GM18858 (cell line): Measurements from ENCODE around the gene HDDC2.

ENCODE experiments used
- ATAC-seq: cut with Tn5 transposase; IDR thresholded peaks from one replicate; pipeline ENCODE4 v1.9.1; 2021; ENCODE audit not compliant: unreplicated experiment

HDDC2 gene

DNA sequence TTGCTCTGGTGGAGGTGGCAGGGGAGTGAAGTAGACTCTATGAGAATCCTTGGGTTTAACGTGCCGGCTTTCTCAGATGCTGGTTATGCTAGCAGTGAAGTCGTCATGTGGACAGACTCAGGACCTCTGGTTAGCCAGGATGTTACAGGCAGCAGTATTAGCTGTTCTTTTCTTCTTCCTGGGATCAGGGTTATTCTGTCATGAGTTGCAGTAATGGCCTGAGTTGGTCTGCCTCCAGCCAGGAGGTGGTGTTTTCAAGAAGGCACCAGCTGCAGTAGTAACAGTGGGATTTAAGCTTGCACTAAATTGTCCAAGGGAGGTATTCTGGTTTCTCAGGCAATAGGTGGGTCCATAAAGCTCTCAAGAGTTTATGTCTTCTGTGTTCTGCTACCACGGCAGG lies 56.7 kb downstream of the HDDC2 start:
- ATAC-seq, result no peak

DNA sequence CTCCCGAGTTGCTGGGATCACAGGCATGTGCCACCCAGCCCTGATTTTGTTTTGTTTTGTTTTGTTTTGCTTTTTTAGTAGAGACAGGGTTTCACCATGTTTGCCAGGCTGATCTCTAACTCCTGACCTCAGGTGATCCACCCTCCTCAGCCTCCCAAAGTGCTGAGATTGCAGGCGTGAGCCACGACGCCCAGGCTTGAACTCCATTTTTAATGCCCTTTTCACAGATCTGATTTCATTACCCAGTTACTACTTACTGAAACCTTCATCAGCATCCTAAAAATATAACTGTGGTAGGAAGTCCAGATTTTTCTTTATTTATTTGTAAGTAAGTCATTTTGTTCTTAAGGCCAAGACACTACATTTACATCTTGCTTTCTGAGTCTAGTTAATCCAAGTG lies 64.0 kb downstream of the HDDC2 start:
- no peak for ATAC-seq

DNA sequence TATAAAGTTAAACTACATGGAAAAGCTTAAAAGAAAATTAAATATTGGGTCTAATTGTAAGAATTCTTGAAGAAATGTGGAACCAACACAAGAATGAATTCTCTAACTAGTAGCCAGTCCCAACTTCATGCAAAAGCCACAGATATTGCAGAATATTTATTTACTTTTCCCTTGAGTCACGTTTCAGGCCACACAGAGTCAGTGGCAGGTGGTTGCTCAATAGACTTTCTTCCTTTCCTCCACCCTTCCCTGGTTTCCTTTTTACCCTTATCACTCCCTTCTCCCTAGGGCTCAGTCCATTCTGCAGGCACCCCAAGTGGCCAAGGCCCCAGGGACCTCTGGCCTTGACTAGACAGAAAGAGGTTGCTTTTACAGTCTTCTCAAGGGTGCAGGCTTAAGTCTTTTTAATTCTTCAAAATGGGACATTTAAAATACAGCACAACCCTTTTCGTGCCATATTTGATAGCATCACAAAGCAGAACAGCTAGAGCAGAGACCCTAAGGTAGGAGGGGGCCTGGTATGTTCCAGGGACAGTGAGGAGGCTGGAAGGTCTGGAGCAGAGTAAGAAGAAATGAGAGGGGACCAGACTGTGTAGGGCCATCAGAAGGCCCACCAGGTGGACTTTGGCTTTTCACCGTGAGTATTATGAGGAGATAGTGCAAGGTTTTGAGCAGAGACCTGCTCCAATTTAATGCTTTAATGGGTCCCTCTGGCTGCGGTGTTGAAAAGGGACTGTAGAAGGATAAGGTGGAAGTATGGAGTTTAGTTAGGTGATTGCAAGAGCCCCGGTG lies 65.0 kb downstream of the HDDC2 start:
- no peak for ATAC-seq

DNA sequence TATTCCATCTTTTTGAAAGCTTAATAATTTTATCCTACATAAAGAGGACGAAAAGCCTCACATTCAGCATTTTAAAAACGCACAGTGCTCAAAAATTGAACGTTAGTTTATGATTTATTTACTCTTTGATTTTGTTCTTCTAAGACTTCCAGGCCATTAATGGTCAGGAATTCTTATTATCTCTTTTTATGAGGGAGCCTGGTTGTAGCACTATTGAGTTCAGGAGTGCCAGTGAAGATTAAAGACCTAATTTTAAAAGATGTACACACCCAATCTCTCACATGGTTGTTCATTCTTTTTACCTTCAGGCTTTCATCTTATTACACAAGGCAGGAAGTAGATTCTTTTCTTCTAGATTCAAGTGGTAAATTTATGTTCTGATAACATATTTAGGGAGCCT lies 68.6 kb downstream of the HDDC2 start:
- no peak for ATAC-seq

DNA sequence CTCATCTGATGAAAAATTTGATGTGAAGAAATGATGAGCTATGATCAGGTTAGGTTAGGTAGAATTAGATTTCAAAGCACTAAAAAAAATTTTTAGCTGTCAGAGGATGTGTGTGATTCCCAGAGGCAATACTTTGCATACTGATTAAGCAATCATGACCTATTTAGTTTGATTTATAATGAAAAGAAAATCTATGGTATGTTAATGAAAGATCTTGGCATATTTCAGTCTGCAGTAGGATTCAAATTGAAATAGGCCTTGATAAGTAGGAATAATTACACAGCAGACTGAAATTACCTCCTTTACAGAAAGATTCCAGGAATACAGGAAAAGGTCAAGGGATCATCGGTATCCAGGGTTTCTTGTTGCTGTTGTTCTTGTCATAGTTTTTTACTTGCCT lies 69.3 kb downstream of the HDDC2 start:
- no peak for ATAC-seq

DNA sequence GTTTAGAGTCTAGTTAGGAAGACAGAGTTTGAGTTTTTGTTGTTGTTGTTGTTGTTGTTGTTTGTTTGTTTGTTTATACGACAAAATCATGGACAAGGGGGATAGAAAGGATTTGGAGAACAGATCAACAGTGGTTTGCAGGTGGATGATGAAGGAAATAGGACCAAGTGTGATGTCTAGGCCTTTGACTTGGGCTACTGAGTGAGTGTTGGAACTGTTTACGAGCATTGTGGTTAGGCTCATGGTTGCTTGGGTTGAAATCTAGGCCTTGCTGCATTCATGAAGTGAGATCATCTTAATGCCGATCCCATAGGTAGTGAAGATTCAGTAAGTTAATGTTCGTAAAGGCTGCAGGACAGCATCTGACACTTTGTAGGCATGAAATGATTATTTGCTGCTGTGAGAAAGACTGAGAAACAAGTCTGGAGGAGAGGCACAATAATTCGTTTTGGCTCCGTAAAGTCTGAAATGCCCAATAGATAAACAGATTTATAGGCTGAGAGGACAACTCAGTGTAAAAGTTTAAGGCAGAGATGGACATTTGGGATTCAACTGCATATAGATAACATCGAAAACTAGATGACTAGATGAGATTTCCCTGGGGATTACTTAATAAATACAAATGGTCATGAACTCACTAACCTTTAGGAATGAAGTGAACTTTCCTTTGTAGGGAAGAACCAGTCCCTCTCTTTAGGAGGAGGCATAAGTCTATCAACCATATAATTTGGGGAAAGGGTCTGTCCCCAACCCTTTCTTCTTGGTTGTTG lies 70.0 kb downstream of the HDDC2 start:
- ATAC-seq, result no peak

DNA sequence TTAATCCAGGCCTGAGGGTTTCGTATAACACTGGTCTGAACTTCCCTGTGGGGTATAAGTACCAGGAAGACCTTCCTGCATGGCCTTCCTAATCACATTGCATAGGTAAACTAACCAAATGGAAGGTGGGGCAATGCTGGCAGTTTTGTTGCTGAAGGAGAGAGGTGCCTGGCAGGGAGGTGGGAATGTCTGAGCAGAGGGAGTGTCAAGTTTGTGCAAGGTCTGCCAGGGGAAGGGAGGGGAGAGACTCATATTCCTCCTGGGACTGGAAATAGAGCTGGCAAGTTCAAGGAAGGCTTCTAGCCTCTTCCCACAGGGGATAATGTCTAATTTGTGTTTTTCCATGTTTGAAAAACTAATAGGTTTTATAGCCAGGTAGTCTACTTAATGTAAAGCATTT lies 70.6 kb downstream of the HDDC2 start:
- no peak for ATAC-seq

DNA sequence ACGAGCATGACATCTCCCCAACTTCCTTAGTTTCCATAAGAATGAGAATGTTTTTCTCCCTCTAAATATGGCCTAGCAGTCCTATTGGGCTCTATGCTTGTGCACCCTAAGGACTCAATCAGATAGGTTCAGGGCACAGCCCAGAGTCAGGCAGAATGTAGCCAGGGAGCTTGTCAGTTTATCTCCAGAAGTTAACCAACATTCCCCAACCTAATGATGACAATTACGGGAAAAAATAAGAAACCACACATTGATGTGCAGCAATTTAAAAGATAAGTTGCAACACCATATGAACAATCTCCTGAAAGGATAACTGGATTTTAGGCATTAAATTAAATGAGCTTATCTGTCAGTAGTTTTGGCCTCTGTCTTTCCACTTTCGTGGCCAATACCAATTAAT lies 71.1 kb downstream of the HDDC2 start:
- no peak for ATAC-seq

DNA sequence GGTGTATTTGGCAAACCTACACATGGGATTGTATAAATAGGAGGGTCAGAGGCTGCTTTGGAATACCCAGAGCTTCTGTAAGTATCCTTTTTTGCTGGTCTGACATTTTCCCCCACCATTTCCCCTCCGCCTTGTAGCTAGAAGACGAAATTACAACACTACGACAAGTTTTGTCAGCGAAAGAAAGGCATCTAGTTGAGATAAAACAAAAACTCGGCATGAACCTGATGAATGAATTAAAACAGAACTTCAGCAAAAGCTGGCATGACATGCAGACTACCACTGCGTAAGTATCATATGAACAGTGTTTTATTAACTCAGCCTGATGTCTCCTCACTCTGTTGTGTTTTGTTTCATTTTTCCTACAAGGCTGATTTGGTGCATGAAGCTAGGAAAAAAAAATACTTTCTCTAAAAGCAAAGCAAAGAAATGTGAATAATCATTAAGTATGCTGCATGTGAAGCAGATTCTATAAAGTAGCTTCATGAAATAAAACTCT lies 72.7 kb downstream of the HDDC2 start:
- no peak for ATAC-seq

DNA sequence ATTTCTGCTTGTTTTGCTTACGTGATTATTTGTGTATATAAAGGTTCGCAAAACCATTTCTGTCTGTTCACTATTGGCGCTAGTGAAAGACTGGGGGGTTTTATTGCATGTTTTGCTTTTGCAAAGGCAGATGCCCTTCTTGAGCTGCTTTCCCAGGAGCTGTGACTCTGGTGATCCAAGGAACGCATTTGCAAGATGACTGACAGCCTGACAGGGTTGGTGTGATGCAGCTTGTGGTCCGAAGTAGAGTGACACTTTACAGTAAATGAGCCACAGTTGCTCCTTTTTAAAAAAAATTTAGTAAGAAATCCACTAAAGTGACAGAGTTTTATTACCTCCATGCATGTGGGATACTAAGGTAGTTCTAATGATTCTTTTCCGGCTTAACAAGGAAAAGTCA lies 74.5 kb downstream of the HDDC2 start:
- no peak for ATAC-seq
